ENCODE data around the gene KIFC1. TPM values are rescaled to one million over a fixed set of nuclear protein-coding genes. Genes with fewer than 3 reads are reported as not detected.
"Not testable (repeated sequence)": the region's sequence is repeated elsewhere in the genome, so short reads cannot be mapped to it uniquely, and the experiment has no call there.

KIFC1 gene
- total RNA-seq, 4 donors from 2014 or later = 0.13 to 4.3 (median 0.91) TPM

DNA sequence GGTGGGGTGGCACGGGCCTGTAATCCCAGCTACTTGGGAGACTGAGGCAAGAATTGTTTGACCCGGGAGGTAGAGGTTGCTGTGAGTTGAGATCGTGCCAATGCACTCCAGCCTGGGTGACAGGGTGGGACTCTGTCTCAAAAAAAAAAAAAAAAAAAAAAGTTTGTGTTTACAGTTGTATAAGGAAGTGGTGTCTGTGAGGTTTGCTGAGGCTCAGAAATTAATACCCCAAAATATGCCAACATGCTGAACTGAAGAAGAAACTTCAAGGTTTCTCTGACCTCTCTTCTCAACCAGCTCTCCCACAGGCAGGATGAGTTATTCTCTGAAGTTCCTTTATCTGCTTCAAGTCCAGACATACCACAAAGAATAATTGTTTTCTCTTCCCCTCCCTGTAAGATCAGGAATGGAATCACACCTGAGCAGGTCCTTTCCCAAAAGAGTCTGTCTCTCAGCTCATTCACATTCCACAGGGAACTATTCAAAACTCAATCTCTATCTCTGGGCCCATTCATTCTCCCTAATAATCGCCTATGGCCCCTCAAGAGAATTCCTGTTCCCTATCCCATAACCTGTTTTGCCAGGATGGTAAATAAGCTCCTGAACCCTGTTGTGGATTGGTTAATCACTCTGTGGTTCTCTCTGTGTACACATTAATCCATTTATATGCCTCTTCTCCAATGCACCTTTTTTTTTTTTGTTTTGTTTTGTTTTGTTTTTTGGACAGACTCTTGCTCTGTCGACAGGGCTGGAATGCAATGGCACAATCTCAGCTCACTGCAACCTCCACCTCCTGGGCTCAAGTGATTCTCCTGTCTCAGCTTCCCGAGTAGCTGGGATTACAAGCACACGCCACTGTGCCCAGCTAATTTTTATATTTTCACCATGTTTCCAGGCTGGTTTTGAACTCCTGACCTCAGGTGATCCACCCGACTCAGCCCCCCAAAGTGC, 17.4 kb upstream of the KIFC1 start:
- 34 to 43% methylated on average over 8 of the region's 8 CpGs for WGBS, 2 donors
- TF ChIP-seq CTCF (IDR thresholded peaks at IDR 0.05) = no peak
- TF ChIP-seq POLR2A (IDR thresholded peaks at IDR 0.05) = no peak
- DNase-seq = peak; percentile 56 to 60
- Histone ChIP-seq H3K27me3 (no peaks in the 10 kb centered on the region), H3K4me1 (peaks cover 26 to 54% of the 10 kb centered on the region in 2 donors), H3K9me3 (no peaks in the 10 kb centered on the region), H3K36me3 (no peaks in the 10 kb centered on the region), H3K27ac (peak overlapping the region; percentile 91 to 96 (median 93)), H3K4me3 (replicated peaks in 1 of 3) (no peak overlapping the region)
- intact Hi-C loops (cut with DNase I) = no loop called here

DNA sequence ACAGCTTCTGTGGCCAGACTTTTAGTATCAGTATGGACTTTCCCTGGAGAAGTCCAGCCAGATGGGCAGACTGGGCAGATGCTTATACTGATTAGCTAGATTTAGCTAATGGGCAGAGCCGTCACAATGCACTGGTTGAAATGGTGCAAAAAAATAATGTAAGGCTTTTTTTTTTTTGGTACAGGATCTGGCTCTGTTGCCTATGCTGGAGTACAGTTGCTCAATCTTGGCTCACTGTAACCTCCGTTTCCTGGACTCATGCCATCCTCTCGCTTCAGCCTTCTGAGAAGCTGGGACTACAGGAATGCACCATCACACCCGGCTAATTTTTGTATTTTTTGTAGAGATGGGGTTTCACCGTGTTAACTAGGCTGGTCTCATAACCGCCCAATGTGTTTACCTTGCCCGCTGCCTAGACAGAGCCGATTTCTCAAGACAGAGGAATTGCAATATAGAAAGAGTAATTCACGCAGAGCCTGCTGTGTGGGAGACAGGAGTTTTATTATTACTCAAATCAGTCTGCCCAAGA, 16.4 kb upstream of the KIFC1 start:
- 10 to 12% methylated on average over 9 of the region's 9 CpGs for WGBS, 2 donors
- peak; percentile 92 to 94 for DNase-seq
- H3K27ac ChIP-seq = peak overlapping the region; percentile 91 to 96 (median 93)
- H3K36me3 ChIP-seq = no peaks in the 10 kb centered on the region
- peaks cover 26 to 54% of the 10 kb centered on the region in 2 donors for H3K4me1 ChIP-seq
- no peak overlapping the region for H3K4me3 ChIP-seq (replicated peaks in 1 of 3)
- intact Hi-C loops (cut with DNase I) = no loop called here
- H3K27me3 ChIP-seq = no peaks in the 10 kb centered on the region
- TF ChIP-seq CTCF (IDR thresholded peaks at IDR 0.05) = no peak
- no peak for TF ChIP-seq POLR2A (IDR thresholded peaks at IDR 0.05)
- H3K9me3 ChIP-seq = no peaks in the 10 kb centered on the region

DNA sequence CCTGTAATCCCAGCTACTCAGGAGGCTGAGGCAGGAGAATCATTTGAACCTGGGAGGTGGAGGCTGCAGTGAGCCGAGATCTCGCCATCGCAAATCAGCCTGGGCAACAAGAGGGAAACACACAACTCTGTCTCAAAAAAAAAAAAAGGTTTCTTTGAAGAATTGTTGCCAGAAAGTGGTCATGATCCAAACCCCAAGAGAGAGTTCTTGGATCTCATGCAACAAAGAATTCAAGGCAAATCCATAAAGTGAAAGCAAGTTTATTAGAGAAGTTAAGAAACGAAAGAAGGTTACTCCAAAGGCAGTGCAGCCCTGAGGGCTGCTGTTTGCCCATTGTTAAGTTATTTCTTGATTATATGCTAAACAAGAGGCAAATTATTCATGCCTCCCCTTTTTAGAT, 14.5 kb upstream of the KIFC1 start:
- WGBS, 2 donors = 69 to 83% methylated on average over 4 of the region's 4 CpGs
- peaks cover 24 to 45% of the 10 kb centered on the region in 2 donors for H3K4me1 ChIP-seq
- no peaks in the 10 kb centered on the region for H3K36me3 ChIP-seq
- TF ChIP-seq POLR2A (IDR thresholded peaks at IDR 0.05) (no peak), CTCF (IDR thresholded peaks at IDR 0.05) (no peak)
- peak overlapping the region; percentile 91 to 96 (median 93) for H3K27ac ChIP-seq
- H3K27me3 ChIP-seq = no peaks in the 10 kb centered on the region
- H3K9me3 ChIP-seq = no peaks in the 10 kb centered on the region
- H3K4me3 ChIP-seq (replicated peaks in 1 of 3) = no peak overlapping the region
- intact Hi-C loops (cut with DNase I) = no loop called here
- DNase-seq = no peak

DNA sequence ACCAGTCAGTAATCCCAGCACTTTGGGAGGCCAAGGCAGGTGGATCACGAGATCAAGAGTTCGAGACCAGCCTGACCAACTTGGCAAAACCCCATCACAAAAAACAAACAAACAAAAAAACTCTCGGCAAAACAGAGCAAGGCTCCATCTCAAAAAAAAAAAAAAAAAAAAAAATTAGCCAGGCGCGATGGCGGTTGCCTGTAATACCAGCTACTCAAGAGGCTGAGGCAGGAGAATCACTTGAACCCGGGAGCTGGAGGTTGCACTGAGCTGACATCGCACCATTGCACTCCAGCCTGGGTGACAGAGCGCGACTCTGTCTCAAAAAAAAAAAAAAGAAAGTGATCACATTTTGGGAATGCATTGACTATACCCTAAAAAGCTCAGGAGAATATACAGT, 12.4 kb upstream of the KIFC1 start:
- H3K27me3 ChIP-seq; H3K9me3 ChIP-seq; H3K36me3 ChIP-seq; H3K4me3 ChIP-seq (replicated peaks in 1 of 3); DNase-seq; H3K27ac ChIP-seq; intact Hi-C loops (cut with DNase I): not testable (repeated sequence)
- H3K4me1 ChIP-seq = peaks cover 22 to 32% of the 10 kb centered on the region in 2 donors
- 59 to 70% methylated on average over 10 of the region's 10 CpGs for WGBS, 2 donors

DNA sequence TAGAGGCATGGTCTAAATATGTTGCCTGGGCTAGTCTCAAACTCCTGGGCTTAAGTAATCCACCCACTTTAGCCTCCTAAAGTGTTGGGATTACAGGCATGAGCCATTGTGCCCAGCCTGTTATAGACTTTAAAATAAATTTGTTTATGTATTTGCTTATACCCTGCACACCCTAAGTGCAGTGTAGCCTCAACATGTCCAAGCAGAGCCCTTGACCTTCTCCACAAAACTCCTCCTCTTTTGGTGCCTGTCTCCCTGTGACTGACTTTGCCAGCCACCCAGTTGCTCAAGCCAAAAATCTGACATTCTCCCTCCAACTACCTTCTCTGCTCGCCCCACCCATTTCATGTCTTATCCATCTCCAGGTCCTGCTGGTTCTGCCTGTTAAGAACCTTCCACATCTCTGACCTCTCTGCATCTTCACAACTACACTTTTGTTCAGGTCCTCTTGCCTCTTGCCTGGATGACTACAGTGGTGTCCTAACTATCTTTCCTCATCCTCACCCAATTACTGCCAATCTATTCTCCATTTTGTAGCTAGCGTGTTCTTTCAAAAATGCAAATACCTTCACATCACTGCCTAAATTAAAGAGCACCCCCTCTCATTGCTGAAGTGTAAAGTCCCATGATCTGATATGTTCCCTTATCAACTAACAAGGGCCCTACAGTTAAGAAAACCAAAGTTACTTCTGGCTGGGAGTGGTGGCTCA, 11.2 kb upstream of the KIFC1 start:
- DNase-seq = no peak
- Histone ChIP-seq H3K9me3 (no peaks in the 10 kb centered on the region), H3K4me3 (replicated peaks in 1 of 3) (no peak overlapping the region), H3K27me3 (no peaks in the 10 kb centered on the region), H3K27ac (no peak overlapping the region), H3K4me1 (peaks cover 13 to 21% of the 10 kb centered on the region in 2 donors), H3K36me3 (no peaks in the 10 kb centered on the region)
- intact Hi-C loops (cut with DNase I) = no loop called here
- no peak for TF ChIP-seq CTCF (IDR thresholded peaks at IDR 0.05)
- no peak for TF ChIP-seq POLR2A (IDR thresholded peaks at IDR 0.05)
- 93 to 94% methylated on average over 2 of the region's 2 CpGs for WGBS, 2 donors

Measured in thyroid gland (tissue), 4 donors.